ENCODE results near the gene PDGFC. TPM values are rescaled to one million over a fixed set of nuclear protein-coding genes. Genes with fewer than 3 reads are reported as not detected.

Gene PDGFC
- polyA plus RNA-seq, 1 donor (not counting 4 experiments of a cell fraction or from before 2014, with no cell fraction given), result 29.7 TPM

- no peak overlapping the region for H3K9ac ChIP-seq (ENCODE audit: control insufficient read depth, extremely low read depth, insufficient read depth, low read length)
- no peak overlapping the region for H3K27ac ChIP-seq (ENCODE audit: control insufficient read depth, insufficient read depth, low read length)
- no peaks in the 10 kb centered on the region for H3K9me1 ChIP-seq (ENCODE audit: control insufficient read depth, extremely low read depth, insufficient read depth, low read length)
- H4K20me1 ChIP-seq (ENCODE audit: control insufficient read depth, extremely low read depth, insufficient read depth, low read length), result no peaks in the 10 kb centered on the region
- DNase-seq (ENCODE audit: low read depth, low spot score) (no peak), FAIRE-seq (peak; percentile 39)
- no peaks in the 10 kb centered on the region for H3K36me3 ChIP-seq (ENCODE audit: control insufficient read depth in 2 of 2, extremely low read depth in 1 of 2, insufficient read depth in 2 of 2, low read length in 2 of 2)
- no peak for TF ChIP-seq EZH2 (IDR thresholded peaks at IDR 0.05; ENCODE audit: low read length)
- TF ChIP-seq, protein P1, sequence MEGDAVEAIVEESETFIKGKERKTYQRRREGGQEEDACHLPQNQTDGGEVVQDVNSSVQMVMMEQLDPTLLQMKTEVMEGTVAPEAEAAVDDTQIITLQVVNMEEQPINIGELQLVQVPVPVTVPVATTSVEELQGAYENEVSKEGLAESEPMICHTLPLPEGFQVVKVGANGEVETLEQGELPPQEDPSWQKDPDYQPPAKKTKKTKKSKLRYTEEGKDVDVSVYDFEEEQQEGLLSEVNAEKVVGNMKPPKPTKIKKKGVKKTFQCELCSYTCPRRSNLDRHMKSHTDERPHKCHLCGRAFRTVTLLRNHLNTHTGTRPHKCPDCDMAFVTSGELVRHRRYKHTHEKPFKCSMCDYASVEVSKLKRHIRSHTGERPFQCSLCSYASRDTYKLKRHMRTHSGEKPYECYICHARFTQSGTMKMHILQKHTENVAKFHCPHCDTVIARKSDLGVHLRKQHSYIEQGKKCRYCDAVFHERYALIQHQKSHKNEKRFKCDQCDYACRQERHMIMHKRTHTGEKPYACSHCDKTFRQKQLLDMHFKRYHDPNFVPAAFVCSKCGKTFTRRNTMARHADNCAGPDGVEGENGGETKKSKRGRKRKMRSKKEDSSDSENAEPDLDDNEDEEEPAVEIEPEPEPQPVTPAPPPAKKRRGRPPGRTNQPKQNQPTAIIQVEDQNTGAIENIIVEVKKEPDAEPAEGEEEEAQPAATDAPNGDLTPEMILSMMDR (optimal IDR thresholded peaks at IDR 0.05 in 1 of 3, IDR thresholded peaks at IDR 0.05 in 1 of 3, conservative IDR thresholded peaks at IDR 0.05 in 1 of 3; ENCODE audit: extremely low read depth in 1 of 3, insufficient read depth in 2 of 3, low read length in 3 of 3), result no peak
- H3K9me3 ChIP-seq (ENCODE audit: control insufficient read depth, low read depth, low read length), result no peaks in the 10 kb centered on the region
- H3K4me2 ChIP-seq (ENCODE audit: control insufficient read depth, extremely low read depth, insufficient read depth, low read depth, low read length), result no peak overlapping the region
- peaks cover 7% of the 10 kb centered on the region for H3K79me2 ChIP-seq (ENCODE audit: control insufficient read depth, insufficient read depth, low read length)
- dilution Hi-C loops (cut with MboI; ENCODE audit: extremely low pct_ligation_motif_present, low sequenced_read_pairs), result no loop called here
- no peaks in the 10 kb centered on the region for H3K27me3 ChIP-seq (ENCODE audit: control insufficient read depth, extremely low read depth, insufficient read depth, low read length)
- no peak overlapping the region for H2AFZ ChIP-seq (ENCODE audit: control insufficient read depth, low read length)
- H3K4me3 ChIP-seq (ENCODE audit: control insufficient read depth in 2 of 3, extremely low read depth in 1 of 3, insufficient read depth in 2 of 3, low read depth in 1 of 3, low read length in 3 of 3), result no peak overlapping the region
- H3K4me1 ChIP-seq (ENCODE audit: control insufficient read depth, extremely low read depth, insufficient read depth, low read length), result peaks cover 23% of the 10 kb centered on the region
Observed at GRCh38 chr4:156811286-156811685, 160.3 kb downstream of the PDGFC start.

- no peaks in the 10 kb centered on the region for H3K27me3 ChIP-seq (ENCODE audit: control insufficient read depth, extremely low read depth, insufficient read depth, low read length)
- H3K4me3 ChIP-seq (ENCODE audit: control insufficient read depth in 2 of 3, extremely low read depth in 1 of 3, insufficient read depth in 2 of 3, low read depth in 1 of 3, low read length in 3 of 3), result no peak overlapping the region
- dilution Hi-C loops (cut with MboI; ENCODE audit: extremely low pct_ligation_motif_present, low sequenced_read_pairs), result no loop called here
- H2AFZ ChIP-seq (ENCODE audit: control insufficient read depth, low read length), result no peak overlapping the region
- FAIRE-seq, result peak; percentile 92
- H3K27ac ChIP-seq (ENCODE audit: control insufficient read depth, insufficient read depth, low read length), result peak overlapping the region; percentile 59
- no peaks in the 10 kb centered on the region for H3K36me3 ChIP-seq (ENCODE audit: control insufficient read depth in 2 of 2, extremely low read depth in 1 of 2, insufficient read depth in 2 of 2, low read length in 2 of 2)
- no peaks in the 10 kb centered on the region for H3K9me3 ChIP-seq (ENCODE audit: control insufficient read depth, low read depth, low read length)
- no peaks in the 10 kb centered on the region for H4K20me1 ChIP-seq (ENCODE audit: control insufficient read depth, extremely low read depth, insufficient read depth, low read length)
- no peaks in the 10 kb centered on the region for H3K79me2 ChIP-seq (ENCODE audit: control insufficient read depth, insufficient read depth, low read length)
- peak overlapping the region; percentile 61 for H3K4me2 ChIP-seq (ENCODE audit: control insufficient read depth, extremely low read depth, insufficient read depth, low read depth, low read length)
- no peak for DNase-seq (ENCODE audit: low read depth, low spot score)
- H3K9ac ChIP-seq (ENCODE audit: control insufficient read depth, extremely low read depth, insufficient read depth, low read length), result peak overlapping the region; percentile 37
- TF ChIP-seq, protein P1 (optimal IDR thresholded peaks at IDR 0.05 in 1 of 3, IDR thresholded peaks at IDR 0.05 in 1 of 3, conservative IDR thresholded peaks at IDR 0.05 in 1 of 3; ENCODE audit: extremely low read depth in 1 of 3, insufficient read depth in 2 of 3, low read length in 3 of 3), result no peak
- TF ChIP-seq EZH2 (IDR thresholded peaks at IDR 0.05; ENCODE audit: low read length), result no peak
- H3K9me1 ChIP-seq (ENCODE audit: control insufficient read depth, extremely low read depth, insufficient read depth, low read length), result no peaks in the 10 kb centered on the region
- peaks cover 12% of the 10 kb centered on the region for H3K4me1 ChIP-seq (ENCODE audit: control insufficient read depth, extremely low read depth, insufficient read depth, low read length)
Observed at GRCh38 chr4:156805696-156806095, 165.9 kb downstream of the PDGFC start.

All from keratinocyte (primary cell).